Pancreas (tissue), 10 donors: ENCODE results near the gene GLB1L. TPM values are rescaled to one million over a fixed set of nuclear protein-coding genes. Genes with fewer than 3 reads are reported as not detected.

Experiments used
- ATAC-seq, 4 donors: fragments of 200-7000 bp; cut with Tn5 transposase; one replicate each; pipeline versions ENCODE4 v1.8.0 to v1.9.1; 2020; ENCODE audit warnings: mild to moderate bottlenecking in 4 of 4, moderate library complexity in 4 of 4
- DNase-seq, 6 donors: peaks; one replicate each; pipeline ENCODE4 v3.0.0-alpha.2; 2020
- FAIRE-seq: peaks from 2 replicates; lab custom pipeline; 2012; peaks lifted over from hg19 to GRCh38; lab: Jason Lieb, UNC
- H3K27ac ChIP-seq, 4 donors: fragments of 200-600 bp; sonication (generic); 1 replicate in 3 of 4; 2 replicates in 1 of 4; pipeline versions ENCODE4 v1.5.0 to v1.8.0; 2020
- H3K27me3 ChIP-seq, 4 donors: fragments of 200-600 bp; one replicate each; pipeline ENCODE4 v1.8.0; 2021
- H3K36me3 ChIP-seq, 3 donors: fragments of 200-600 bp; sonication (generic) in 1 of 3; one replicate each; pipeline versions ENCODE4 v1.5.0 to v1.8.0; 2020 to 2021
- H3K4me1 ChIP-seq, 3 donors: fragments of 200-600 bp; one replicate each; pipeline ENCODE4 v1.8.0; 2021
- H3K4me3 ChIP-seq, 4 donors: fragments of 200-600 bp; sonication (generic) in 2 of 4; one replicate each; pipeline versions ENCODE4 v1.5.0 to v1.8.0; 2020 to 2021
- H3K9me3 ChIP-seq, 4 donors: fragments of 200-600 bp; one replicate each; pipeline ENCODE4 v1.8.0; 2021
- WGBS, 2 donors: extraction: QIAGEN DNeasy Blood & Tissue Kit; methylation state at CpG; one replicate each; pipeline ENCODE4 v1.1.7; 2013; 5-methylcytosine and 5-hydroxymethylcytosine counted together
- intact Hi-C, 3 donors: fragments of 100-400 bp; cut with DNase I; formaldehyde crosslinking; loops; one replicate each; pipeline versions ENCODE4 v1.11.1 to v1.14.2; 2022
- polyA plus RNA-seq, 2 donors: library from polyadenylated mRNA; stranded (reverse); fragments of 200-250 nt; gene quantifications; one replicate each; pipeline ENCODE4 v1.2.3, GENCODE V29; 2013
- total RNA-seq, 6 donors: library from RNA; stranded (reverse); fragmentation: NEBNext Ultra II Directional in 4 of 6; extraction: Animal tissue kit (Norgen Biotek cat#: 25700) in 4 of 6; gene quantifications; one replicate each; pipeline versions ENCODE4 v1.2.1 to v1.2.4, GENCODE V29; 2021 to 2023
- TF ChIP-seq, protein P1 (sequence below), 4 donors: fragments of 200-600 bp; sonication (generic) in 3 of 4; IDR thresholded peaks; one replicate each; pipeline versions ENCODE4 v1.5.0 to v1.8.0; 2021; ENCODE audit warnings: antibody characterized with exemption in 4 of 4
- donor health status: healthy with polysubstance abuse.
- donor health status: DM: no; HTN: no; CAD: no; lungs with moderate emphysema.
- donor health status: DM: no; HTN: no; CAD: no.
- donor health status: control.
- donor health status: control.
- donor health status: Bipolar disorder and iron deficiency.
- donor health status: DM: yes; HTN: yes; CAD: no.
- donor health status: DM: no; HTN: no; CAD: no.
- donor health status: DM: no; HTN: no; CAD: no.
- donor health status: DM: yes; HTN: yes; CAD: no.

GLB1L gene
- total and polyA plus RNA-seq, 8 donors: 1.8 to 6.9 (median 3.2) TPM

DNA sequence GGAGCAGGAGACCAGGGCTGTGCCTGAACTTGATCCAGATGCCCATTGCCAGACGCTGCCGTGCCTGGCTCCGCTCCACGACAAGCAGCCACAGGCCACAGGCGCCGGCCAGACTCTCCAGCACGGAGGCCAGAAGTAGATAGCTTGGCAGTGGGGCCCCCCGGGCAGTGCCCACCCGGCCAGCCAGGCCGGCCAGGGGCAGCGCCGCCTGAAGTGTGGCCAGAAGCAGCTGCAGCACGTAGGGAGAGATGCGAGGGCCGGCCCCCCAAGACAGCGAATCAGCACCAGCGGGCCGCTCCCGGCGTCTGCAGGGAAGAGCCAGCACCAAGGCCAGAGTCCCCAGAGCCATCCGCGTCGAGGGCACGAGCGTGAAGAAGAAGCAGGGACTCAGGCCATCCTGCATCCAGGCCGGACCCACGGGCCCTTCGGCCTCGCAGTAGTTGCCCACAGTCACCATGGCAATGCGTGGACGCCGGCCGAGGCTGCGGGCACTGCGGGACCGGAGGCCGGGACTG lies 27.0 kb downstream of the GLB1L start:
- intact Hi-C loops: no loop called here
- H3K4me3 ChIP-seq: peak overlapping the region; percentile 24 to 57 (median 42)
- ATAC-seq: peak; percentile 61 to 68 (median 63)
- TF ChIP-seq, protein P1, sequence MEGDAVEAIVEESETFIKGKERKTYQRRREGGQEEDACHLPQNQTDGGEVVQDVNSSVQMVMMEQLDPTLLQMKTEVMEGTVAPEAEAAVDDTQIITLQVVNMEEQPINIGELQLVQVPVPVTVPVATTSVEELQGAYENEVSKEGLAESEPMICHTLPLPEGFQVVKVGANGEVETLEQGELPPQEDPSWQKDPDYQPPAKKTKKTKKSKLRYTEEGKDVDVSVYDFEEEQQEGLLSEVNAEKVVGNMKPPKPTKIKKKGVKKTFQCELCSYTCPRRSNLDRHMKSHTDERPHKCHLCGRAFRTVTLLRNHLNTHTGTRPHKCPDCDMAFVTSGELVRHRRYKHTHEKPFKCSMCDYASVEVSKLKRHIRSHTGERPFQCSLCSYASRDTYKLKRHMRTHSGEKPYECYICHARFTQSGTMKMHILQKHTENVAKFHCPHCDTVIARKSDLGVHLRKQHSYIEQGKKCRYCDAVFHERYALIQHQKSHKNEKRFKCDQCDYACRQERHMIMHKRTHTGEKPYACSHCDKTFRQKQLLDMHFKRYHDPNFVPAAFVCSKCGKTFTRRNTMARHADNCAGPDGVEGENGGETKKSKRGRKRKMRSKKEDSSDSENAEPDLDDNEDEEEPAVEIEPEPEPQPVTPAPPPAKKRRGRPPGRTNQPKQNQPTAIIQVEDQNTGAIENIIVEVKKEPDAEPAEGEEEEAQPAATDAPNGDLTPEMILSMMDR (IDR thresholded peaks at IDR 0.05): no peak
- WGBS, 2 donors: 1% methylated on average over 37 of the region's 37 CpGs
- H3K27me3 ChIP-seq: no peaks in the 10 kb centered on the region
- peak; percentile 50 to 90 (median 76) for DNase-seq
- H3K27ac ChIP-seq: peak overlapping the region; percentile 74 to 84 (median 80)
- H3K36me3 ChIP-seq: peaks cover 4 to 35% (median 11%) of the 10 kb centered on the region in 3 donors
- H3K4me1 ChIP-seq: peaks cover 7 to 20% (median 17%) of the 10 kb centered on the region in 3 donors
- H3K9me3 ChIP-seq: no peaks in the 10 kb centered on the region
- FAIRE-seq: no peak

DNA sequence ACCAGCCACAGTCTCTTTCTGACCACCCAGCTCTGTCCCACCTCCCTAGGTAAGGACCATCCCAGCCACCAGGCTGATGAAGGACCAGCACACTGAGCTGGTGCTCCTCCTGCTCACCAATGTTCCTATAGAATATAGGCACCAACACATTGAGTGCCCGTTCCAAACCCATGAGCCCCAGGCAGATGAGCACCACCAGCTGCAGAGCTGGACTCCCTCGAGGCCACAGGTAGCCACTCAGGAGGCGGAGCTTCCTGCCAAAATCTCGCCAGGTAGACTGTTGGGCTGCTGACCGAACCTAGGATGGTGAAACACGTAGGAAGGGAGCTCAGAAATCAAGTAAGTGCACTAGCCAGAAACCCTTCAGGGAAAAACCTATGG lies 28.7 kb downstream of the GLB1L start:
- peaks cover under 1 to 26% (median 2%) of the 10 kb centered on the region in 3 donors for H3K36me3 ChIP-seq
- H3K27me3 ChIP-seq: no peaks in the 10 kb centered on the region
- FAIRE-seq: no peak
- no peak for DNase-seq
- no peak overlapping the region for H3K4me3 ChIP-seq
- no peak overlapping the region for H3K27ac ChIP-seq
- H3K4me1 ChIP-seq: peaks cover 7 to 20% (median 17%) of the 10 kb centered on the region in 3 donors
- H3K9me3 ChIP-seq: no peaks in the 10 kb centered on the region
- TF ChIP-seq, protein P1 (IDR thresholded peaks at IDR 0.05): no peak
- intact Hi-C loops: no loop called here
- no peak for ATAC-seq
- 82 to 84% methylated on average over 6 of the region's 6 CpGs for WGBS, 2 donors

DNA sequence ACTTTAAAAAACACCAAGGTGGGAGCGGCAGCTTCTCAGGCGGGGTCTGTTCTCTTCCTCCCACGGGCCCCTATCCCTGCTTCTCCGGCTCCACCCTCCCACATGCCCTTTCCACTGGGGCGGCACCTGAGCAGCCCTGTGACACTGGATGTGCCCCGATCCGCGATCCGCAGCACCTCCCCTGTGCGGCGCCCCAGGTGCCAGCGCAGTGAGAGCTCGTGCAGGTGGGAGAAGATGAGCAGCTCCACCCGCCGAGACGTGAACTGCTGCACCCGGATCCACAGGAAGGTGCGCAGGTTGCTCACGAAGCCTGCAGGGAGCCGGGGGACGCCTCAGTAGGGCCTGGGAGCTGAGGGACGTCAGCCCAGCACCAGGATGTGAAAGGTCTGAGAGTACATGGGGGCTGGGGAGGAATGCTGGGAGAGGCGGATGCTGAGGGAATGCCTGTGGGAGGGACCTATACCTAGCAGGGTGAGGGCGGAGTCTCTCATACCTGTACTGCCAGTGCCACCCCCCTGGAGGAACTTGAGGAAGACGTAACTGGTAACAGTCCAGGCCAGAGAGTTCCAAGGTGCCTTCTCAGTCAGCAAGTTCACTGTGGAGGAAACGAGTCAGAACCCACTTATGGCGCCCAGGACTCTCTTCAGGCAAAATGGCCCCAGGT lies 29.2 kb downstream of the GLB1L start:
- WGBS, 2 donors: 88 to 92% methylated on average over 26 to 27 of the region's 27 CpGs
- no peaks in the 10 kb centered on the region for H3K9me3 ChIP-seq
- ATAC-seq (no peak), DNase-seq (peak in 1 of 6 donors; percentile 70), FAIRE-seq (no peak)
- peaks cover 7 to 20% (median 17%) of the 10 kb centered on the region in 3 donors for H3K4me1 ChIP-seq
- intact Hi-C loops: no loop called here
- no peak overlapping the region for H3K27ac ChIP-seq
- H3K27me3 ChIP-seq: no peaks in the 10 kb centered on the region
- TF ChIP-seq, protein P1 (IDR thresholded peaks at IDR 0.05): no peak
- peaks cover 0 to 21% (median 0%) of the 10 kb centered on the region in 3 donors for H3K36me3 ChIP-seq
- no peak overlapping the region for H3K4me3 ChIP-seq

DNA sequence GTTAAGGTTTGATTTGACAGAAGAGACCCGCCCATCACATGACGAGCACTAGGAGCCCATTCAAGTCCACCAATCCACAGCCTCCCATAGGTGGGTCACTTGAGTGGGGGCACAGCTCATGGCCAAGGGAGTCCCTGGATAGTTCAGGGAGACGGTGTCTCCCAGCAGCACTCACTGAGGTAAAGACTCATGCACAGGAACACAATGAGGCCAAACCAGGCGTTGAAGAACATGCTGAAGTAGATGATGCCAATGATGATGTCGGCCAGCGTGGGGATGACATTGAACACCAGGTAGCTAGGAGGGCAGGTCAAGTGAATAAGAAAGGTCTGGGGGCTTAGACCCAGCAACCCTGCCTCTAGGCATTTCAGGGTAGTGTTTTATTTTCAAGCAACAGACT lies 30.5 kb downstream of the GLB1L start:
- Histone ChIP-seq H3K27ac (no peak overlapping the region), H3K36me3 (peaks cover 0 to 11% (median 0%) of the 10 kb centered on the region in 3 donors), H3K9me3 (no peaks in the 10 kb centered on the region), H3K4me1 (peaks cover 7 to 20% (median 17%) of the 10 kb centered on the region in 3 donors), H3K27me3 (no peaks in the 10 kb centered on the region), H3K4me3 (no peak overlapping the region)
- DNase-seq (no peak), FAIRE-seq (no peak), ATAC-seq (no peak)
- intact Hi-C loops: no loop called here
- 88 to 94% methylated on average over 6 of the region's 6 CpGs for WGBS, 2 donors
- TF ChIP-seq, protein P1 (IDR thresholded peaks at IDR 0.05): no peak

DNA sequence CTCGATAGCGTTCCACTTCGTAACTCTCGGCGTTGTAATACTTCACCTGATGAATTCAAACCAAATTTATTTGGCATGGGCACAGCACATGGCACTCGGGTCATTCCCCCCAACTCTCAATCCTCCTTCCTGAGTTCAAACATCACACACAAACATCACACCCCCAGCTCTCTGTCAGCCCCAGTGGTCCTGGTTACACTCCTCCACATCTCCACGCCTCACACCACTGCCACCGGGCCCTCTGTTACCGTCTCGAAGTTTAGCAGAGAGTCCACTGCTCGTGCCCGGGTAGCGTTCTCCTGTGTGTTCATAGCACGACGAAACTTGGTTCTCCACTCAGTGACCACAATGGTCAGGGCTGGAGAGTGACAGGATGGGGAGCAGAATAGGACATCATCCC lies 31.1 kb downstream of the GLB1L start:
- Histone ChIP-seq H3K27ac (no peak overlapping the region), H3K36me3 (peaks cover 0 to 8% (median 0%) of the 10 kb centered on the region in 3 donors), H3K4me1 (peaks cover 1 to 15% (median 12%) of the 10 kb centered on the region in 3 donors), H3K27me3 (no peaks in the 10 kb centered on the region), H3K9me3 (no peaks in the 10 kb centered on the region), H3K4me3 (no peak overlapping the region)
- 93 to 96% methylated on average over 15 of the region's 15 CpGs for WGBS, 2 donors
- intact Hi-C loops: no loop called here
- TF ChIP-seq, protein P1 (IDR thresholded peaks at IDR 0.05): no peak
- ATAC-seq (no peak), DNase-seq (no peak), FAIRE-seq (no peak)
